Measurements from ENCODE around the gene LCAT.

LCAT gene

GRCh38 chr16:67907397-67908180 is 36.3 kb downstream of the LCAT start:
- no peak for DNase-seq

GRCh38 chr16:67902831-67903230 is 41.1 kb downstream of the LCAT start:
- no peak for DNase-seq

- no peak for DNase-seq
These were observed 42.2 kb downstream of the LCAT start for GRCh38 chr16:67901734-67902133.

GRCh38 chr16:67897231-67897630 is 46.7 kb downstream of the LCAT start:
- no peak for DNase-seq

- DNase-seq, result no peak
These were observed 50.0 kb downstream of the LCAT start for GRCh38 chr16:67893743-67894399.

- peak; percentile 91 for DNase-seq
These were observed 50.8 kb downstream of the LCAT start, which contains the start of gene PSKH1 for GRCh38 chr16:67892899-67893742. TSS of gene PSKH1 (plus strand) at chr16:67893254. CDS start at chr16:67908750, 15,496 bp downstream.

- no peak for DNase-seq
These were observed 51.5 kb downstream of the LCAT start for GRCh38 chr16:67892375-67892774.
